EL (cell line): ENCODE results near the gene CAND2.
"Not testable (repeated sequence)": the region's sequence is repeated elsewhere in the genome, so short reads cannot be mapped to it uniquely, and the experiment has no call there.

Experiments
- DNase-seq: peaks from one replicate; pipeline ENCODE4 v3.0.0-alpha.2; 2016

The CAND2 gene

GRCh38 chr3:12868039-12869034, 71.9 kb downstream of the CAND2 start:
- DNase-seq, result peak; percentile 85

GRCh38 chr3:12869035-12869621, 72.6 kb downstream of the CAND2 start:
- peak; percentile 12 for DNase-seq

GRCh38 chr3:12870942-12871341, 74.5 kb downstream of the CAND2 start:
- DNase-seq, result peak; percentile 74

- no peak for DNase-seq
Observed at GRCh38 chr3:12871404-12871983, 75.0 kb downstream of the CAND2 start.

- peak; percentile 59 for DNase-seq
Observed at GRCh38 chr3:12875857-12876836, 79.7 kb downstream of the CAND2 start.

DNA sequence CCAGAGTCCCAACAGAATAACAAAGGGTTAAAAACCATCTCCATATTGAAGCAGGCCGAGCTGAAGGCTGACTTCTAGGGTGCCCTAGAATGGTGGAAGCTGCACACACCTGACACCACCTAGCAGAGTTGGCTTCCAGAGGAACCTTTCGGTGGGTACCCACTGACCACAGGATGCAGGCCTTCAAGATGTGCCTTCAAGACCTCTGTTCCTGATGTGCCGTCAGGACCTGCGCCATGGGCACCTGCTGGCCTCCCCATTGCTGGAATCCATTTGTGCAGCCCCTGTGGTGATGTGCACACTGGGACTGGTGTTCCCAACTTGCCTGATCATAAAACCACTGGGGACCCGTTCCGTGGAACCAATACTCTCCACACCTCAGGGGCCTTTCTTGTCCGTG, 80.6 kb downstream of the CAND2 start:
- DNase-seq, result no peak

- no peak for DNase-seq
Observed at GRCh38 chr3:12878141-12878574, 81.7 kb downstream of the CAND2 start.

- not testable (repeated sequence) for DNase-seq
Observed at GRCh38 chr3:12878758-12879157, 82.3 kb downstream of the CAND2 start.

- no peak for DNase-seq
Observed at GRCh38 chr3:12879191-12879815, 82.8 kb downstream of the CAND2 start.

GRCh38 chr3:12881858-12882257, 85.4 kb downstream of the CAND2 start:
- DNase-seq, result not testable (repeated sequence)

- DNase-seq, result no peak
Observed at GRCh38 chr3:12882336-12883310, 86.1 kb downstream of the CAND2 start.

GRCh38 chr3:12884186-12884680, 87.8 kb downstream of the CAND2 start:
- peak; percentile 25 for DNase-seq
